GM12864 (cell line): Measurements from ENCODE around the gene SMIM32.

ENCODE experiments used
- DNase-seq: peaks from one replicate; pipeline ENCODE4 v3.0.0-alpha.2; 2011; ENCODE audit warnings: low read depth
- H3K4me3 ChIP-seq: 2 replicates; pipeline ENCODE4 v1.5.1; 2011; ENCODE audit warnings: mild to moderate bottlenecking, low read depth, low read length, control low read depth
- CTCF ChIP-seq: IDR thresholded peaks from 2 replicates; pipeline ENCODE4 v1.5.1; 2011; ENCODE audit warnings: low read depth, mild to moderate bottlenecking, moderate library complexity, low read length, control low read depth, inconsistent platforms; ENCODE audit errors: missing control alignments

SMIM32 gene

DNA sequence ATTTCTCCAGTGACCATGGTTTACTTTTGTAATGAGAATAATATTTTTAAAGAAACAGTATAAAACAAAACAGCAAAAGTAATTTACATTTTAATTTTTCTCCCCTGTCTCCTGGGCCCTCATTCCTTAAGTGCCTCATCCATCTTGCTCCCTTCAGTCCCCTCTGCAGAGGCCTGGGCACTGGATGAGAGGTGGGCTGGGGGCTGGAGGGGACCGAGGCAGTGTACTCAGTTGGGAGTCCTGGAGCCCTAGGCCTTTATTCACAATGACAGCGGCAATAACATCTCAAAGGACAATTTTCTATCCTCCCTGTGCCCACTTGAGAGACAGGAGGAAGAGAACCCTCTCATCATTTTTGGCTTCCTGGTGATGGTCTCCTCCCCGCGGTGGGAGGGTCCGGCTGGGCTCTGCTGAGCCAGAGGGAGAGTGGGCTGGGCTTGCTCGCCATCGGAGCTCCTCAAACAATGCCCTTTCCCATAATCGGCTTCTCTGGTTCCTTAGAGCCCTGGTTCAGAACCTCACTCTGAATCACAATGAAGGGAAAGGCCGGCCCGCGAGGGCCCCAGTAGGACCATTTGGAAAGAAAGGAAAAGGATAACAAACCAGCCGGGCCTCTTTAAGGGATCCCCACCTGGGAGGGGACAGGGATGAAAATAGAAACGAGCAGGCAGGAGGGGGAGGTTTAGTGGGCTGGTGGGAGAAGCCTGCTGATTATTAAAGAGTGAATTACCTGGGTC is 9.7 kb upstream of the SMIM32 start:
- TF ChIP-seq CTCF, result no peak
- H3K4me3 ChIP-seq, result no peak overlapping the region
- DNase-seq, result no peak

DNA sequence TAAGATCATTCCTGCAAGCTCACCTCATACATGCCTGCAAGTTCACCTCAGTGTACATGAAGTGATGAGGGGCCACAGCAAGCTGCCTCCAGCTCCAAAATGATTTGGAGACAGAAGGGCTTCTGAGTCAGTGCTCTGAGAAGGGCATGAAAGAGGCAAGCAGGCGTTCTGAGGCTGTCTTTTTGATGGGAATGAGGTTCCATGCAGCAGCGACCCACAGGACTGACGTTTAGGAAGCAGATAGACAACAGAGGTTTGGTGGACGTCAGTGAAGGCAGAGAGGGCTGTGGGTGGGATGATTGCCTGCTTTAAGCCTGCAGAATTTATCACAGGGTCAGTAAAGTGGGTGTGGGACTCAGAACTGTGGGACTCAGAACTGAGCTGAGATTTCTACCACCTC is 8.9 kb upstream of the SMIM32 start:
- no peak for TF ChIP-seq CTCF
- no peak for DNase-seq
- H3K4me3 ChIP-seq, result no peak overlapping the region

DNA sequence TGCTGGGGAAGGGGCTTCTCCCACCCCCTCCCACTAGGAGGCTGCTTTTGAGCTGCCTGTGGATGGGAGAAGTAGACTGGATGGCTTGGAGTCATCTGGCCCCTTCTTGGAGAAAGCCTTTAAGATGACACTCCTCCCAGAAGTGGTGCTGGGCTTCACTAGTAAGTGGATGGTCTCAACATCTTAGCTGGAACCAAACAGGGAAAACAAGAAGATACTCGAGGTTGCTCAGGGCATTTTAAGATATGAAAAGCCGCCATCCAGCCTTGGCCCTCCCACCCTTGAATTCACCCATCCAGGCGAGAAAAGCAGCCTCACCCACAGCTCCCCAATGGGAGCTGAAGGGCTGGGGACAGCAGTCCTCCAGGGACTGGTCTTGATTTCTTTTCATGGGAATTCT is 7.8 kb upstream of the SMIM32 start:
- no peak for DNase-seq
- no peak for TF ChIP-seq CTCF
- no peak overlapping the region for H3K4me3 ChIP-seq

DNA sequence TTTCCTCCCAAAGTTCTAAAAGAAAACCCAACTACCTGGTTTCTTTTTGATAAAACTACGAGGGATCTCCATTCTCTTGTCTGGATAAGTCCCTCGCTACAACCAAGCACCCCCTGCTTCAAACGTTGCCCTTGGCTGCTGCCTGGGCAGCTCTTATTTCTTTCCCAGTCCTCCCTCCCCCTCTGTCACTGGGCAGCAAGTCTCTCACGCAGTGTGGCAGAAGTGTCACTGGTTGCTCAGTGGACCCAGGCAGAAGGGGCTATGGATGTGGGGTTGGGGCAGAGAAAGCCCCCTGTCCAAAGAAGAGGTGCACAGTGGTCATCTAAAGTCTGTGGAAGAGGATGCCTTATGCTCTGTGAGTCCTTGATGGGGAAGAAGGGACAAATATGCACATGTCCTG is 7.2 kb upstream of the SMIM32 start:
- TF ChIP-seq CTCF, result no peak
- DNase-seq, result no peak
- H3K4me3 ChIP-seq, result no peak overlapping the region

GRCh38 chr5:136199408-136199807 is 6.4 kb upstream of the SMIM32 start:
- H3K4me3 ChIP-seq, result no peak overlapping the region
- no peak for TF ChIP-seq CTCF
- DNase-seq, result no peak

GRCh38 chr5:136198453-136198852 is 5.5 kb upstream of the SMIM32 start:
- no peak for TF ChIP-seq CTCF
- no peak overlapping the region for H3K4me3 ChIP-seq
- DNase-seq, result no peak

DNA sequence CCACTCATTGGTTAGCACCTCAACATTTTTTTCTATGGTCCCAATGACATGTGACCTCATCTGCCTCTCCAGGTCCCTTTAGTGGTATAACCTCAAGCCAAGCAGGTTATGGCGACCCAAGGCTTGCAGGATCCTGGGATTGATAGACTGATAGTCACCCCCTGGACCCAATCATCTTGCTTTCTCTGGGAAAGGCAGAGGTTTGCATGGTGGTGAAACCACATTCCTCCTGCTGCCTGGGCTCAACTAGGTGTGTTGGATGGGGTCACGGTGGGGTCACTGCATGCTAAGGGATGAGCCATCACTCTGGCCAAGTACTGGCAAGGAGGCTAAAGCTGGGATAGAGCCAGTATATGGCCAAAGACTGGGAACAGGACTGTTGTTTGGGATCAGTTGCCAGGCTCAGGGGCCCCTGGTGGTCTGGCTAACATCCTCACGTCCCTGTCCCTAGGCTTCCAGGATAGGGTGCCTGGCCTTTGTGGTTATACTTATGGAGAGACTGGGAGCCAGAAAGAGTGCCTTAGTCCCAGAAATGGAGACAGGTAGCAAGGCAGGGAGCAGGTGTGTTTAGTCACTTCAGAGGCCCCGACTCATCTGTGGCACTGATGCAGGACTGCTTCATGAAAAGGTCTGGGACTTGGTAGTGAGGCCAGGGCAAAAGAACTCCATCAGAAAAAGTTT is 4.6 kb upstream of the SMIM32 start:
- no peak for TF ChIP-seq CTCF
- DNase-seq, result no peak
- no peak overlapping the region for H3K4me3 ChIP-seq
